HEK293T (cell line): ENCODE measurements around the gene PLCB2.

Experiments used
- ARNT ChIP-seq: fragments of 450-650 bp; IDR thresholded peaks from 2 replicates; pipeline ENCODE4 v1.6.1; 2017; ENCODE audit warnings: mild to moderate bottlenecking
- BHLHE40 ChIP-seq: fragments of 450-650 bp; IDR thresholded peaks from 2 replicates; pipeline ENCODE4 v1.6.1; 2016; ENCODE audit warnings: mild to moderate bottlenecking, moderate library complexity, borderline replicate concordance
- CTBP1 ChIP-seq: fragments of 450-650 bp; IDR thresholded peaks from 2 replicates; pipeline ENCODE4 v1.6.1; 2016; ENCODE audit warnings: borderline replicate concordance
- ELF4 ChIP-seq: fragments of 450-650 bp; IDR thresholded peaks from 2 replicates; pipeline ENCODE4 v1.6.1; 2017; ENCODE audit warnings: antibody characterized with exemption
- FOXA1 ChIP-seq: fragments of 450-650 bp; IDR thresholded peaks from 2 replicates; pipeline ENCODE4 v1.6.1; 2016; ENCODE audit warnings: mild to moderate bottlenecking
- FOXM1 ChIP-seq: fragments of 450-650 bp; IDR thresholded peaks from 2 replicates; pipeline ENCODE4 v1.6.1; 2017; ENCODE audit warnings: mild to moderate bottlenecking, borderline replicate concordance
- NFRKB ChIP-seq: fragments of 450-650 bp; IDR thresholded peaks from 2 replicates; pipeline ENCODE4 v1.6.1; 2016; ENCODE audit warnings: mild to moderate bottlenecking, moderate library complexity
- SP1 ChIP-seq: fragments of 450-650 bp; IDR thresholded peaks from 2 replicates; pipeline ENCODE4 v1.6.1; 2017
- SUZ12 ChIP-seq: fragments of 450-650 bp; IDR thresholded peaks from 2 replicates; pipeline ENCODE4 v1.6.1; 2016; ENCODE audit warnings: mild to moderate bottlenecking

GRCh38 chr15:40352281-40352901 lies 44.7 kb upstream of the PLCB2 start:
- TF ChIP-seq CTBP1 (no peak), SUZ12 (no peak), SP1 (no peak), FOXM1 (no peak), ELF4 (no peak), NFRKB (no peak), FOXA1 (no peak), ARNT (no peak), BHLHE40 (no peak)
